GM12878 (cell line): ENCODE measurements around the gene DDR1.

Experiments used
- CBX5 ChIP-seq: sonication (generic); IDR thresholded peaks from 2 replicates; pipeline ENCODE4 v1.6.1; 2016; ENCODE audit warnings: low read depth, moderate library complexity, mild to moderate bottlenecking, inconsistent platforms
- CTCF ChIP-seq, 3 experiments: IDR thresholded peaks in 2 of 3; conservative IDR thresholded peaks in 1 of 3; 2 replicates each; pipeline ENCODE4 v1.5.1; 2011; ENCODE audit warnings: low read depth in 3 of 3, low read length in 3 of 3, mild to moderate bottlenecking in 3 of 3, control low read depth in 2 of 3, moderate library complexity in 2 of 3, inconsistent platforms in 1 of 3, mixed read lengths in 1 of 3; ENCODE audit not compliant: control insufficient read depth in 2 of 3, insufficient read depth in 1 of 3; ENCODE audit errors: extremely low read depth in 1 of 3
- EZH2 ChIP-seq: IDR thresholded peaks from 2 replicates; pipeline ENCODE4 v1.6.1; 2012; ENCODE audit warnings: low read depth, mild to moderate bottlenecking, control low read depth, inconsistent platforms, low read length, borderline replicate concordance; ENCODE audit not compliant: control insufficient read depth
- POLR2A ChIP-seq: IDR thresholded peaks from 2 replicates; pipeline ENCODE4 v1.6.1; 2011; ENCODE audit warnings: low read depth, mild to moderate bottlenecking, low read length
- POLR2AphosphoS5 ChIP-seq: IDR thresholded peaks from 2 replicates; pipeline ENCODE4 v1.6.1; 2011; ENCODE audit warnings: mild to moderate bottlenecking, low read length, inconsistent platforms

- TF ChIP-seq POLR2AphosphoS5 (no peak), CBX5 (no peak), CTCF (IDR thresholded peaks at IDR 0.05 in 2 of 3, conservative IDR thresholded peaks at IDR 0.05 in 1 of 3; ENCODE audit: control insufficient read depth in 2 of 3, extremely low read depth in 1 of 3, insufficient read depth in 1 of 3, low read depth in 3 of 3, low read length in 3 of 3) (no peak), POLR2A (no peak), EZH2 (no peak)
Measured at GRCh38 chr6:30894381-30894780, 10.1 kb downstream of the DDR1 start.
